Astrocyte (in vitro differentiated cells and primary cell): ENCODE results near the gene HYOU1.

Experiments used
- CTCF ChIP-seq: IDR thresholded peaks from 2 replicates; pipeline ENCODE4 v1.5.1; 2011; ENCODE audit warnings: low read depth, mild to moderate bottlenecking, inconsistent platforms, low read length, moderate library complexity; ENCODE audit not compliant: insufficient read depth
- EZH2 ChIP-seq: IDR thresholded peaks from 2 replicates; pipeline ENCODE4 v1.6.1; 2012; ENCODE audit warnings: mild to moderate bottlenecking, low read length, inconsistent platforms; ENCODE audit not compliant: insufficient read depth

DNA sequence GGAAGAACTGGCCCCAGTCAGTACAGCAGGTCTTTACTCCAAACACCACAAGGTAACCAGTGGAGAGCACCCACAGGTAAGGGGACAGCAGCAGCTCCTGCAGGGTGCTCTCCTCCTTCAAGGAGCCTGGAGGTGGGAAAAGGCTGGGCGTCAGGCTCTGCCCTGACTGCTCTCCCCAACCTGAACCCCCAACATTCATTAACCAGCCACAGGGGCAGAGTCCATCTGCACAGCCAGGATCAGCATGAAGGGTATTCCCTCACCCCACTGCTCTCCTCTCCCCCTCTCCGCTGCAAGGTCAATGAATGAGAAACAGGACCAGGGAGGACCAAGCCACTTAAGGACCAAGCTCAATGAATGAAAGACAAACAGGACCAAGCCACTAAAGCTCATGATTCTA, 30.0 kb downstream of the HYOU1 start:
- no peak for TF ChIP-seq CTCF
- no peak for TF ChIP-seq EZH2
